HG03066 (cell line): ENCODE measurements around the gene TMA7.

Experiments
- ATAC-seq: cut with Tn5 transposase; IDR thresholded peaks from one replicate; pipeline ENCODE4 v1.9.1; 2021; ENCODE audit warnings: low read depth; ENCODE audit not compliant: unreplicated experiment

The TMA7 gene

DNA sequence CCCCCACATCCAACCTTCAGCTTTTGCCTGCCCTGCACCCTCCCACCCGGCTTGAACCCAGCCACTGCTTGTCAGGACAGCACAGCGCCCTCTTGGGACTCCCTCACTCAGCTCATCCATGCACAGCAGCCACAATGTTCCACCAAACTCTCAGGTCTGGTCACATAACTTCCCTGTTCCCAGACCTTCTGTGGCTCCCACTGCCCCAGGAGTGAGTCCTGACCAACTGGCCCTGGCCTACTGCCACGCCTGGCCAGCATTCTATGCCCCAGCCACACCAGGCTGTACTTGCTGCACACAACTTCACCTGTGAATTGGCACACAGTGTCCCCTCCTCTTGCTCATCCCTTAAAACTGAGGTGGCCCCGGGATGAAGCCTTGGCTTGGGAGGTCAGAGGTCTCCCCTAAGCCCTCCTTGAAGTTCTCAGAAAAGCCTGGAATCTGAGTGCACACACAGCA, 31.2 kb upstream of the TMA7 start:
- no peak for ATAC-seq

DNA sequence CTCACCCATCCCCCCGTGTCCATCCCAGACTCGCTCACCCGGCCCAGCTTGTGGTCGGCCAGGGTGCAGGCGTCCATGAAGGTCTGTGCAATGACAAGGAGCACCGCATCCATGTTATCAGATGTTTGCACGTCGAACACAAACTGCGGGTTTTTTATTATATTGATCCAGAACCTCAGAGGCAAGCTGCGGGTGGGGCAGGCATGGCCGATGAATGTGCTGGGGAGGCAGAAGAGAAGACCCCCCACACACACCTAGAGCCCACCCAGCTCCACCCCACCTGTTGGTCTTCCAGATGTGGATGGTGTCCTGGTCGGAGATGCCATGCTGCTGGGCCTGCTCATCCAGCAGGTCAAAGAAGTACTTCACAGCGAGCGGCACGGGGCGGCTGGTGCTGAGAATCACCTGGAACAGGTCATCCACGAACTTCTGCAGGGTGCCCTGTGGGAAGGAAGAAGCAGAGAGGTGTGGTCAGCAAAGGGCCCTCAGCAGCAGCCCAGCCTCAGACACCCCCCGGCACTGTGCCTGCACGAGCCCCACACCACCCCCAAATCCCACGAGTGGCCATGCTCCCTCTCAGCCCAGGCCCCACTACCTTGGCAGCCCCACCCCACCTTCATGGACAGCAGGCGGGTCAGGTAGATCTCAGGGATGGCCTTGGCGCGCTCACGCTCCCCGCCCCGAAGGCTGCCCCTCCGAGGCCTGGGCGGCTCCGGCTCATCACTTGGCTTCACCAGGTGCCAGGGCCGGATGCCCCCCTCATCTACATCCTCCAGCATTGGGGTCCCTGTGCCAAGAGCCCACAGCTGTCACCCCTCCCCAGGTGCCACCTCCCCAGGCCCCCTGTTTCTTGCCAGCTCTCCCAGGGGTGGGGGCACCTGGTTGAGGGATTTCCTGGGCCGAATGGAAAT, 30.5 kb upstream of the TMA7 start:
- no peak for ATAC-seq

DNA sequence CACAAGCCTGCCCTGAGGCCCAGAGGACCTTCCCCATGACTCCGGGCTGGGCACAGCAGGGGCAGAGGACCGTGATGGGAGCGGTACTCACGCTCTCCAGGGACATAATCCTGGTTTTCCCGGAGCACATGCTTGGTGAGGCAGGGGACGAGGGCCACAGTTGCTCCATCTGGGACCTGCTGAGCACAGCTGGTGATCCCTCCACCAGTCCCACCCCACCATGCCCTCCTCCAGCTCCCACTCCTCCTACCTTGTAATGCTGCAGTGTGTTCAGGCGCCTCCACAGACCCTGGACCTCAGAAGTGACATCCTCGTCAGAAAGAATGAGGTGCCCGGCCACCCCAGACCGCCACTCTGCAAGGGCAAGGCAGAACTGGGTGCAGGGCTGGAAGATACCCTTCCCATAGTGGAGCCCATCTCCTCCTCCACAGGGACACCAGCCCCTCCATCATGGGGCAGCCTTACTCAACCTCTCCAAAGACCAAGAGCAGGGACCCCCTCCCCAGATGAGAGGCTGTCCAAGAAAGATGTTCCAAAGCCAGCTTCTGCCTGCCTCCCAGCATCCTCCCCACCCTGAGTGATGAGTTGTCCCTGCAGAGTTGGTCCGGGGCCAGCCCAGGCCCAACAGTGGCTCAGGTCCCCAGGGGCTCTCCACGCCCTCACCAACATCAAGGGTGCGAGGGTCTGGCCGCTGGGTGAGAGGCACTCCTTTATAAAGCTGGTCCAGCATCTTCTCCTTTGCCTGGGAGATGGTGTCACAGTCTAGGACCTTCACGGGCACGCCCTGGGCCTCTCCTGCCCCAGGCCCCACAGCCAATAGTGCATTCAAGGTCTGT, 29.6 kb upstream of the TMA7 start:
- no peak for ATAC-seq

GRCh38 chr3:48411041-48411588, 28.9 kb upstream of the TMA7 start:
- no peak for ATAC-seq

GRCh38 chr3:48411606-48412374, 28.3 kb upstream of the TMA7 start:
- ATAC-seq: no peak

DNA sequence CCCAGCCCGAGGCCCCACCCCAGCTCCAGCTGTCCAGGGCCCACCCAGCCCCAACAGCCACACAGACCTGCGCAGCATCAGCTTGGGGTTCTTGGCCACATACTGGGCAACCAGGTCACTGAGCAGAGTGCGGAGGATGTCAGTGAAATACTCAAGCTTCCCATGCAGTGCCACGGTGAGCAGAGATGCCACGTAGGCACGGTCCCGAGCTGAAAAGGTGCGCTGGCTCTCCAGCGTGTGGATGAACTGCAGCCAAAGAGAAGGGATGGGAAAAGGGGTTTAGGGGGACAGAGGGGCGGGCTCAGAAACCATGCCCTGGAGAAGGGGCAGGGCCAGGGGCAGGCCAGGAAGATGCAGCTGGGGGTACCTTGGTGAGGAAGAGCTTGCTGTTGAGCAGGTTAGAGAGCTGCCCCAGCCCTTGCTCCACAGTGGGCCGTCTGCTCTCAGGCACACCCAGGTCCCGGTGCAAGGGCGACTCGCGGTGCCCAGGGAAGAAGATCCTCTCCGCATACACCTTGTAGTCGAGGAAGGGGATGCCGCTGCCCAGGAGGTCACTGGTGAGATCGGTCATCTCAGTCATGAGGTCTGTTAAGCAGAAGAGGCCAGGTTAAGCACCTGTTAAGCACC, 27.6 kb upstream of the TMA7 start:
- ATAC-seq: no peak

GRCh38 chr3:48413086-48413485, 27.0 kb upstream of the TMA7 start:
- no peak for ATAC-seq

DNA sequence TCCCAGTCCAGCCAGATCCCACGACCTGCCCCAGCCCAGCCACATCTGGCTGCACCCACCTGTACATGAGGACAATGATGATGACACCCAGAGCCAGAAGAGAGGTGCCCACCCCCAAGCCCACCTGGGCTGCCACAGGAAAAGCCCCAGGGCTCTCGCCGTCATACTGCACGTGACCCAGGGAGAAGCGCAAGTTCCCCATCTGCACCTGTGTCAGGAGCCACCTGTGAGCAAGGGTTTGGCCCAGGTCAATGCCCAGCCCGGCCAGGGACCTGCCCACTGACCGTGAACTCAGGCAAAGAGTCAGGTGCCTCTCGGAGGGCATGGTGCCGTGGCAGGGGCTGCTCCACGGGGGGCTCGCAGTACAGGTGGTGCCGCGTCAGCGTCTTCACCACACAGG, 26.4 kb upstream of the TMA7 start:
- no peak for ATAC-seq

- no peak for ATAC-seq
These were observed 25.4 kb upstream of the TMA7 start for GRCh38 chr3:48414376-48415250.

- no peak for ATAC-seq
These were observed 24.7 kb upstream of the TMA7 start for GRCh38 chr3:48415251-48415953.

- ATAC-seq: no peak
These were observed 24.0 kb upstream of the TMA7 start for GRCh38 chr3:48416091-48416505.

DNA sequence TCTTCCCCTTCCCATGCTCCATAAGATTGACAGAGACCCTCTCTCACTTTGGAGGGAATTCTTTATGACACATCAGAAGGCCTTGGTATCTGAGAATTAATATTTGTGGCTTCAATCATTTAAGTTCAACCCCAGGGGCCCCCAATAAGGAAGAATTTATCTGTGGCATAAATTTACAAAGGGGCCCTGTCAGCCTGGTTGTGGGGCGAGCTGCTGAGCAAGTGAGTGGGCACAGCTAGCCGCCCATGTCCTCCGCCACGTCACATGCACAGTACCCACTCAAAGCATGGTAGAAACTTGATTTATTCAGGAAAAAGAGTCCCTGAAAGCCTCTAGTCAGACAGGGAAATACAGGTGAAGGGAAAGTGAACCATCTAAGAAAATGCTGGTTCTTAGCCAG, 23.5 kb upstream of the TMA7 start:
- no peak for ATAC-seq

- ATAC-seq: no peak
These were observed 22.4 kb upstream of the TMA7 start for GRCh38 chr3:48417529-48418108.

GRCh38 chr3:48418140-48418539, 21.9 kb upstream of the TMA7 start:
- no peak for ATAC-seq

DNA sequence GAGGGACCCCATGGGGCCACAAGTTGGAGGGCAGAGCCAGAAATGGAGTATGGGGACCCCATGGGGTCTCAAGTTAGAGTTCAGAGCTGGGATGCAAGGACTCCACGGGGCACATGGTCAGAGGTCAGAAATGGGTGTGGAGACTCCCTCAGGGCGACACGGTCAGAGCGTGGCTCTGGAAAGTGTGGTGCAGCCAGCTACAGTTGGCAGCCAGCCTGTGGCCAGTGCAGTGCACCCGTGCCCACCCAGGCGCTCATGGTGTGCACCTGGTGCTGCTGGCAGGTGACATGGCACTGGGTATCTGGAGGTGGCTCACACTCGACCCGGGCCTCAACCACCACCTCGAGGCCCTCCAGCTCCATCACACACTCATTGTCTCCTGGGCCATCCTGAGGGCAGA, 21.4 kb upstream of the TMA7 start:
- ATAC-seq: no peak

DNA sequence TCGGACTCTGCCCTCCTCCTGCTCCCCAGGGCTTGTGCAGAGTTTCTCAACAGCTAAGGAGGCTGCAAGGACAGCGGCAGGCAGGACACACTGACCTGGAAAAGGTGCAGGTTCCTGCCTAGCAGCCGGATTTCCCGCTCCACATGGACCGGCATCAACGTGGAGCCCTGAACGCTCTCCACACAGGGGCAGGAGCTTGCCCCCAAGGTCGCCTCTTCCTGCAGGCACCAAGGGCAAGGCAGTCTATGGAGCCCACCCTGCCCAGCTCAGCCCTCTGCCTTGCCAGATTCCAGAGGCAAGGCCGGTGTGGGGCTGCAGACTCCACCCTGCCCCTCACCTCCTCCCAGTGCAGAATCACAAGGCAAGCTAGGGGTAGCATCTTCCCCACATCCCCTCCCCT, 20.9 kb upstream of the TMA7 start:
- no peak for ATAC-seq

DNA sequence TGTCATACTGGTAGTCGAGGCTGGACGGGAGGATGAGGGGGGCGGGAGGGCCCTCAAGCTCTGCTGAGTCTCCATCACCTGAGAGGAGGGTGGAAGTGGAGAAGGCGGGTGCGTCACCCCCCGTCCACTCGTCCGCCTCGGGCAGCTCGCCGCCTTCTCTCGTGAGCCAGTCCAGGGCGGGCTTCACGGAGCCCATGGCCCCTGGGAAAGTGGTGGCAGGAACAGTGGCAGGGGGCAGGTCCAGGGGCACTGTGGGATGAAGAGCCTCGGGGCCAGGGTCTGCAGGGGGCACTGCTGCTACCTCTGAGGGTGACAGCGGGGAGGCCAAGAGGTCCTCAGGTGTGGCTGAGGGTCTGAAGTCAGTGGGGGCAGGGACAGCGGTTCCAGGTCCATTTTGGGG, 20.5 kb upstream of the TMA7 start:
- no peak for ATAC-seq

DNA sequence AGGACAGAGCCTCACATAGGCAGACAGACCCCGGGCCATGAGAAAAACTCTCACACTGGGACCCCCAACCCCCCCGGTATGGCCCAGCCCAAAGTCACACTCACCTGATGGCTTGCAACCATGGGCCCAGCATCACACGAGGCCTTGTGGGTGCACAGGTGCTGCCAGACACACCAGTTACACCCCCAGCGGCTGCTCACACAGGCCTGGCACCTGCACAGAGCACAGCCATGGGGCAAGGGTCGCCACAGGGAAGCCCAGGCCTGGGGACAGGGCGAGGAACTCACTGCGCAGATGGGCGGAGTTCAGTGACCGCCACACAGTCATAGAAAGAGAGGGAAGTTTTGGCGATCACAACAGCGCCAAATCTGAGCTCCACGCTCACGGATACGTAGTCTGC, 19.5 kb upstream of the TMA7 start:
- ATAC-seq: no peak
